IMR-90 (cell line): ENCODE measurements around the gene PCDHB15. TPM values are rescaled to one million over a fixed set of nuclear protein-coding genes. Genes with fewer than 3 reads are reported as not detected.

Source experiments
- ATAC-seq: fragments of 200-7000 bp; cut with Tn5 transposase; 2 replicates; pipeline ENCODE4 v1.9.1; 2020; ENCODE audit warnings: low read depth, mild to moderate bottlenecking, moderate library complexity
- BruUV-seq: library from RNA; stranded (reverse); fragments of 400-500 nt; replicated peaks from 2 replicates; lab custom pipeline; 2021; lab: Mats Ljungman, UMichigan
- CTCF ChIA-PET: fragments of 300-600 bp; formaldehyde crosslinking; extraction: SDS; loops from one replicate; lab custom pipeline; 2021; ENCODE audit warnings: antibody characterized with exemption; lab: Yijun Ruan, JAX
- POLR2A ChIA-PET: fragments of 300-600 bp; sonication (Branson Sonifier 250); formaldehyde crosslinking; loops from one replicate; lab custom pipeline; 2022; ENCODE audit warnings: antibody characterized with exemption; ENCODE audit not compliant: unreplicated experiment; lab: Charles Lee
- DNase-seq: peaks from one replicate; pipeline ENCODE4 v3.0.0; 2013
- H2AFZ ChIP-seq: replicated peaks from 2 replicates; pipeline ENCODE3; 2013; ENCODE audit warnings: low read length, mild to moderate bottlenecking; ENCODE audit not compliant: poor library complexity
- H2AK5ac ChIP-seq: 2 replicates; pipeline ENCODE4 v1.6.1; 2013; ENCODE audit warnings: low read depth, low read length, inconsistent platforms
- H2AK9ac ChIP-seq: replicated peaks from 2 replicates; pipeline ENCODE3; 2013; ENCODE audit warnings: mild to moderate bottlenecking, low read depth, low read length, moderate library complexity; ENCODE audit not compliant: poor library complexity
- H2BK120ac ChIP-seq: 2 replicates; pipeline ENCODE4 v1.6.1; 2013; ENCODE audit warnings: low read depth, low read length, inconsistent platforms
- H2BK15ac ChIP-seq: 3 replicates; pipeline ENCODE4 v1.6.1; 2013; ENCODE audit warnings: low read depth, low read length, inconsistent platforms
- H2BK20ac ChIP-seq: 2 replicates; pipeline ENCODE4 v1.6.1; 2013; ENCODE audit warnings: low read depth, mild to moderate bottlenecking, inconsistent platforms, low read length, moderate library complexity
- H2BK5ac ChIP-seq: 2 replicates; pipeline ENCODE4 v1.6.1; 2013; ENCODE audit warnings: mild to moderate bottlenecking, low read depth, low read length, inconsistent platforms; ENCODE audit not compliant: poor library complexity, severe bottlenecking
- H3K14ac ChIP-seq: replicated peaks from 2 replicates; pipeline ENCODE4 v1.6.1; 2013; ENCODE audit warnings: low read depth, low read length, inconsistent platforms
- H3K18ac ChIP-seq: 2 replicates; pipeline ENCODE4 v1.6.1; 2013; ENCODE audit warnings: low read depth, low read length, control low read depth
- H3K23ac ChIP-seq: 2 replicates; pipeline ENCODE4 v1.6.1; 2013; ENCODE audit warnings: low read depth, low read length, inconsistent platforms
- H3K27ac ChIP-seq: 2 replicates; pipeline ENCODE4 v1.5.1; 2013; ENCODE audit warnings: mild to moderate bottlenecking, control low read depth, low read length; ENCODE audit not compliant: insufficient read depth
- H3K27me3 ChIP-seq: 2 replicates; pipeline ENCODE4 v1.6.1; 2013; ENCODE audit warnings: low read length; ENCODE audit not compliant: control insufficient read depth, insufficient read depth
- H3K36me3 ChIP-seq: 2 replicates; pipeline ENCODE4 v1.6.1; 2013; ENCODE audit warnings: low read length, mixed read lengths; ENCODE audit not compliant: control insufficient read depth, insufficient read depth
- H3K4ac ChIP-seq: 2 replicates; pipeline ENCODE4 v1.6.1; 2013; ENCODE audit warnings: low read depth, low read length, inconsistent platforms
- H3K4me1 ChIP-seq: 2 replicates; pipeline ENCODE4 v1.6.1; 2013; ENCODE audit warnings: low read length, mixed read lengths; ENCODE audit not compliant: control insufficient read depth, insufficient read depth
- H3K4me2 ChIP-seq: 2 replicates; pipeline ENCODE4 v1.6.1; 2013; ENCODE audit warnings: low read depth, mild to moderate bottlenecking, control low read depth, low read length, moderate library complexity
- H3K4me3 ChIP-seq: 2 replicates; pipeline ENCODE4 v1.5.1; 2013; ENCODE audit warnings: low read depth, mild to moderate bottlenecking, control low read depth, low read length, moderate library complexity; ENCODE audit not compliant: insufficient read depth
- H3K56ac ChIP-seq: 2 replicates; pipeline ENCODE4 v1.6.1; 2013; ENCODE audit warnings: low read length, inconsistent platforms; ENCODE audit not compliant: insufficient read depth; ENCODE audit errors: extremely low read depth
- H3K79me1 ChIP-seq, 2 experiments: 2 replicates each; pipeline ENCODE4 v1.6.1; 2013; ENCODE audit warnings: low read length in 2 of 2, inconsistent platforms in 1 of 2, low read depth in 1 of 2
- H3K9ac ChIP-seq: 2 replicates; pipeline ENCODE4 v1.6.1; 2013; ENCODE audit warnings: low read depth, low read length, control low read depth
- H3K9me1 ChIP-seq: 2 replicates; pipeline ENCODE4 v1.6.1; 2013; ENCODE audit warnings: low read length, inconsistent platforms; ENCODE audit not compliant: insufficient read depth
- H3K9me3 ChIP-seq: 2 replicates; pipeline ENCODE4 v1.6.1; 2013; ENCODE audit warnings: low read length; ENCODE audit not compliant: control insufficient read depth, insufficient read depth
- H4K20me1 ChIP-seq: 2 replicates; pipeline ENCODE4 v1.6.1; 2013; ENCODE audit warnings: low read length, inconsistent platforms; ENCODE audit not compliant: insufficient read depth
- H4K5ac ChIP-seq: 2 replicates; pipeline ENCODE4 v1.6.1; 2013; ENCODE audit warnings: mild to moderate bottlenecking, low read depth, low read length, control low read depth
- H4K8ac ChIP-seq, 2 experiments: 2 replicates each; pipeline ENCODE4 v1.6.1; 2013; ENCODE audit warnings: low read depth in 2 of 2, low read length in 2 of 2, control low read depth in 1 of 2, inconsistent platforms in 1 of 2
- H4K91ac ChIP-seq: 2 replicates; pipeline ENCODE4 v1.6.1; 2013; ENCODE audit warnings: low read depth, low read length, inconsistent platforms; ENCODE audit not compliant: insufficient read depth
- CEBPB ChIP-seq: IDR thresholded peaks from 2 replicates; pipeline ENCODE4 v1.6.1; 2012; ENCODE audit warnings: low read depth, low read length, improper control_type of control experiment
- CHD1 ChIP-seq: IDR thresholded peaks from 2 replicates; pipeline ENCODE4 v1.6.1; 2012; ENCODE audit warnings: low read depth, low read length, improper control_type of control experiment
- FOS ChIP-seq: fragments of 150-350 bp; IDR thresholded peaks from 2 replicates; pipeline ENCODE4 v1.6.1; 2016; ENCODE audit warnings: low read depth, low read length
- MAFK ChIP-seq: IDR thresholded peaks from 2 replicates; pipeline ENCODE4 v1.6.1; 2012; ENCODE audit warnings: low read depth, low read length, improper control_type of control experiment
- MXI1 ChIP-seq: IDR thresholded peaks from 2 replicates; pipeline ENCODE4 v1.6.1; 2012; ENCODE audit warnings: low read depth, mild to moderate bottlenecking, low read length, moderate library complexity, borderline replicate concordance
- POLR2A ChIP-seq: IDR thresholded peaks from 2 replicates; pipeline ENCODE4 v1.6.1; 2012; ENCODE audit warnings: mild to moderate bottlenecking, low read depth, low read length
- RAD21 ChIP-seq: IDR thresholded peaks from 2 replicates; pipeline ENCODE4 v1.6.1; 2012; ENCODE audit warnings: low read length, improper control_type of control experiment
- RCOR1 ChIP-seq: IDR thresholded peaks from 2 replicates; pipeline ENCODE4 v1.6.1; 2012; ENCODE audit warnings: mild to moderate bottlenecking, low read length, improper control_type of control experiment; ENCODE audit not compliant: insufficient replicate concordance
- RFX5 ChIP-seq: IDR thresholded peaks from 2 replicates; pipeline ENCODE4 v1.8.0; 2012; ENCODE audit warnings: low read depth, mild to moderate bottlenecking, low read length, moderate library complexity
- SMC3 ChIP-seq: fragments of 150-350 bp; IDR thresholded peaks from 2 replicates; pipeline ENCODE4 v1.6.1; 2016; ENCODE audit warnings: low read depth, mild to moderate bottlenecking, antibody characterized with exemption, low read length, moderate library complexity
- WGBS, 2 experiments: methylation state at CpG; one replicate each; pipeline versions ENCODE4 v1.1.5 to v1.1.7; 2013; ENCODE audit warnings: missing lambda C conversion rate in 2 of 2; ENCODE audit not compliant: insufficient read length in 1 of 2; ENCODE audit errors: extremely low coverage in 2 of 2; 5-methylcytosine and 5-hydroxymethylcytosine counted together
- dilution Hi-C: fragments of 300-500 bp; cut with HindIII; formaldehyde crosslinking; loops from one replicate; pipeline ENCODE4 v1.14.3; 2018; ENCODE audit warnings: low sequenced_read_pairs; ENCODE audit not compliant: unreplicated experiment
- in situ Hi-C: fragments of 300-500 bp; cut with MboI; formaldehyde crosslinking; loops from 3 replicates; pipeline ENCODE4 v1.14.3; 2019; ENCODE audit warnings: low sequenced_read_pairs, inconsistent platforms, mixed read lengths
- intact Hi-C: fragments of 100-400 bp; cut with micrococcal nuclease; formaldehyde crosslinking; loops from 2 replicates; pipeline ENCODE4 v1.10.0; 2022
- polyA plus RNA-seq, 3 experiments: library from polyadenylated mRNA; depleted of rRNA; stranded (reverse); fragments of >200 nt; gene quantifications; 2 replicates each; pipeline ENCODE4 v1.2.3, GENCODE V29; 2012; ENCODE audit warnings: low replicate concordance in 1 of 3
- total RNA-seq: library from RNA; depleted of rRNA; stranded (reverse); fragments of >200 nt; gene quantifications from 2 replicates; pipeline ENCODE4 v1.2.3, GENCODE V29; 2012
- TF ChIP-seq, protein P1 (sequence below): conservative IDR thresholded peaks from 2 replicates; pipeline ENCODE4 v1.5.1; 2012; ENCODE audit warnings: mild to moderate bottlenecking, low read depth, low read length, improper control_type of control experiment

The PCDHB15 gene
- total and polyA plus RNA-seq, 2 of the 4 experiments (the other 2 are of a cell fraction): 0.17 to 0.18 TPM

GRCh38 chr5:141260458-141261237 lies 15.5 kb downstream of the PCDHB15 start:
- Histone ChIP-seq H3K14ac (no peak overlapping the region), H4K5ac (no peak overlapping the region), H3K9ac (no peak overlapping the region), H4K8ac (no peak overlapping the region), H3K27ac (no peak overlapping the region), H3K4ac (no peak overlapping the region), H2BK120ac (no peak overlapping the region), H2BK20ac (no peak overlapping the region), H2AK9ac (no peak overlapping the region), H3K9me1 (no peaks in the 10 kb centered on the region), H3K4me1 (no peaks in the 10 kb centered on the region), H3K4me3 (no peak overlapping the region), H3K18ac (no peak overlapping the region), H3K23ac (no peak overlapping the region), H2BK15ac (no peak overlapping the region), H3K4me2 (no peak overlapping the region), H3K9me3 (peaks cover 44% of the 10 kb centered on the region), H2AFZ (no peak overlapping the region), H3K36me3 (no peaks in the 10 kb centered on the region), H3K79me1 (no peaks in the 10 kb centered on the region), H3K56ac (no peak overlapping the region), H3K27me3 (no peaks in the 10 kb centered on the region), H2AK5ac (no peak overlapping the region), H4K20me1 (no peaks in the 10 kb centered on the region), H4K91ac (no peak overlapping the region), H2BK5ac (no peak overlapping the region)
- DNase-seq: peak; percentile 2
- TF ChIP-seq MXI1 (no peak), CEBPB (no peak), RFX5 (no peak), CHD1 (no peak), POLR2A (no peak), SMC3 (no peak), RCOR1 (no peak), MAFK (no peak), RAD21 (no peak), FOS (no peak)
- TF ChIP-seq, protein P1, sequence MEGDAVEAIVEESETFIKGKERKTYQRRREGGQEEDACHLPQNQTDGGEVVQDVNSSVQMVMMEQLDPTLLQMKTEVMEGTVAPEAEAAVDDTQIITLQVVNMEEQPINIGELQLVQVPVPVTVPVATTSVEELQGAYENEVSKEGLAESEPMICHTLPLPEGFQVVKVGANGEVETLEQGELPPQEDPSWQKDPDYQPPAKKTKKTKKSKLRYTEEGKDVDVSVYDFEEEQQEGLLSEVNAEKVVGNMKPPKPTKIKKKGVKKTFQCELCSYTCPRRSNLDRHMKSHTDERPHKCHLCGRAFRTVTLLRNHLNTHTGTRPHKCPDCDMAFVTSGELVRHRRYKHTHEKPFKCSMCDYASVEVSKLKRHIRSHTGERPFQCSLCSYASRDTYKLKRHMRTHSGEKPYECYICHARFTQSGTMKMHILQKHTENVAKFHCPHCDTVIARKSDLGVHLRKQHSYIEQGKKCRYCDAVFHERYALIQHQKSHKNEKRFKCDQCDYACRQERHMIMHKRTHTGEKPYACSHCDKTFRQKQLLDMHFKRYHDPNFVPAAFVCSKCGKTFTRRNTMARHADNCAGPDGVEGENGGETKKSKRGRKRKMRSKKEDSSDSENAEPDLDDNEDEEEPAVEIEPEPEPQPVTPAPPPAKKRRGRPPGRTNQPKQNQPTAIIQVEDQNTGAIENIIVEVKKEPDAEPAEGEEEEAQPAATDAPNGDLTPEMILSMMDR: no peak
- dilution Hi-C loops: no loop called here
- CTCF ChIA-PET: no interaction called here
- no peak for ATAC-seq
- intact Hi-C loops: no loop called here
- in situ Hi-C loops: no loop called here
- POLR2A ChIA-PET: no interaction called here
- WGBS, 2 experiments: no CpG with 5 or more reads among the region's 5 CpGs
- BruUV-seq: no TSS peak
